ENCODE measurements around the gene COL13A1.

COL13A1 gene

GRCh38 chr10:70000262-70000661 is 198.6 kb downstream of the COL13A1 start:
- Histone ChIP-seq H3K9ac (no peak overlapping the region), H3K36me3 (no peaks in the 10 kb centered on the region), H4K20me1 (no peaks in the 10 kb centered on the region), H3K9me3 (replicated peaks in 1 of 11) (peaks cover 0 to 5% (median 0%) of the 10 kb centered on the region in 11 experiments; a peak in 1 of 22 replicates), H3K27me3 (no peaks in the 10 kb centered on the region), H3K4me3 (no peak overlapping the region), H3K4me2 (no peak overlapping the region), H3K4me1 (no peaks in the 10 kb centered on the region), H3K27ac (no peak overlapping the region)
- no peak for TF ChIP-seq Cebpa-rat (IDR thresholded peaks at IDR 0.05)

GRCh38 chr10:70007116-70007820 is 205.6 kb downstream of the COL13A1 start:
- H3K27me3 ChIP-seq: no peaks in the 10 kb centered on the region
- H3K9me3 ChIP-seq (replicated peaks in 1 of 11): peaks cover 0 to 6% (median 0%) of the 10 kb centered on the region in 11 experiments; a peak in 1 of 22 replicates
- H4K20me1 ChIP-seq: no peaks in the 10 kb centered on the region
- H3K4me2 ChIP-seq: no peak overlapping the region
- H3K36me3 ChIP-seq: no peaks in the 10 kb centered on the region
- no peak overlapping the region for H3K27ac ChIP-seq
- H3K9ac ChIP-seq: no peak overlapping the region
- no peak overlapping the region for H3K4me3 ChIP-seq
- TF ChIP-seq Cebpa-rat (IDR thresholded peaks at IDR 0.05): no peak
- H3K4me1 ChIP-seq: no peaks in the 10 kb centered on the region
